H1 (cell line): ENCODE measurements around the gene STXBP6. TPM values are rescaled to one million over a fixed set of nuclear protein-coding genes. Genes with fewer than 3 reads are reported as not detected.

Experiments used
- CTCF ChIA-PET: fragments of 300-600 bp; sonication (Branson Sonifier 250); formaldehyde crosslinking; loops from one replicate; lab custom pipeline; 2021; ENCODE audit not compliant: partially characterized antibody; lab: Charles Lee
- POLR2A ChIA-PET: fragments of 300-600 bp; sonication (Branson Sonifier 250); formaldehyde crosslinking; loops from one replicate; lab custom pipeline; 2021; ENCODE audit warnings: inconsistent platforms; ENCODE audit not compliant: partially characterized antibody; lab: Charles Lee
- DNase-seq, 2 experiments: peaks; one replicate each; pipeline versions ENCODE4 v3.0.0 to v3.0.0-alpha.2; 2010 to 2022; ENCODE audit warnings: low spot score in 2 of 2, low read depth in 1 of 2, mixed read lengths in 1 of 2
- FAIRE-seq: peaks from 2 replicates; lab custom pipeline; 2011; peaks lifted over from hg19 to GRCh38; lab: Jason Lieb, UNC
- H2AFZ ChIP-seq: 2 replicates; pipeline ENCODE4 v1.8.1; 2012; ENCODE audit warnings: low read length, inconsistent platforms
- H2AK5ac ChIP-seq: 2 replicates; pipeline ENCODE4 v1.6.1; 2013; ENCODE audit warnings: low read depth, low read length
- H2BK120ac ChIP-seq: replicated peaks from 2 replicates; pipeline ENCODE3; 2013; ENCODE audit warnings: low read depth, low read length, inconsistent platforms
- H2BK12ac ChIP-seq: 2 replicates; pipeline ENCODE4 v1.6.1; 2013; ENCODE audit warnings: low read depth, low read length
- H2BK15ac ChIP-seq: 2 replicates; pipeline ENCODE4 v1.6.1; 2013; ENCODE audit warnings: low read length
- H2BK20ac ChIP-seq: 2 replicates; pipeline ENCODE4 v1.6.1; 2013; ENCODE audit warnings: low read length
- H2BK5ac ChIP-seq: 2 replicates; pipeline ENCODE4 v1.6.1; 2013; ENCODE audit warnings: low read depth, low read length
- H3K14ac ChIP-seq: 2 replicates; pipeline ENCODE4 v1.6.1; 2013; ENCODE audit warnings: inconsistent platforms; ENCODE audit not compliant: insufficient read length
- H3K18ac ChIP-seq: 2 replicates; pipeline ENCODE4 v1.6.1; 2013; ENCODE audit warnings: low read length; ENCODE audit errors: extremely low read depth
- H3K23ac ChIP-seq: 2 replicates; pipeline ENCODE4 v1.6.1; 2013; ENCODE audit warnings: inconsistent platforms; ENCODE audit not compliant: insufficient read length
- H3K23me2 ChIP-seq: 2 replicates; pipeline ENCODE4 v1.6.1; 2013; ENCODE audit warnings: low read depth, low read length
- H3K27ac ChIP-seq: 2 replicates; pipeline ENCODE4 v1.6.1; 2011; ENCODE audit warnings: low read depth, low read length, inconsistent platforms
- H3K27me3 ChIP-seq, 4 experiments: replicated peaks in 1 of 4; 1 replicate in 1 of 4; 2 replicates in 3 of 4; pipeline versions ENCODE4 v1.6.1 to v1.8.1; 2011 to 2013; ENCODE audit warnings: low read length in 3 of 4, mild to moderate bottlenecking in 3 of 4, inconsistent platforms in 2 of 4, mixed read lengths in 2 of 4, moderate library complexity in 1 of 4; ENCODE audit not compliant: control insufficient read depth in 3 of 4, insufficient read depth in 3 of 4; ENCODE audit errors: extremely low read depth in 1 of 4
- H3K36me3 ChIP-seq, 4 experiments: 2 replicates each; pipeline versions ENCODE4 v1.6.1 to v1.8.1; 2011 to 2013; ENCODE audit warnings: mild to moderate bottlenecking in 4 of 4, low read length in 3 of 4, moderate library complexity in 2 of 4, control low read depth in 1 of 4, inconsistent platforms in 1 of 4; ENCODE audit not compliant: insufficient read depth in 4 of 4, control insufficient read depth in 2 of 4
- H3K4ac ChIP-seq: replicated peaks from 2 replicates; pipeline ENCODE3; 2013; ENCODE audit warnings: low read length, low read depth, mixed read lengths, inconsistent platforms; ENCODE audit not compliant: insufficient read length
- H3K4me1 ChIP-seq, 4 experiments: replicated peaks in 1 of 4; 1 replicate in 1 of 4; 2 replicates in 3 of 4; pipeline versions ENCODE4 v1.6.1 to v1.8.1; 2011 to 2013; ENCODE audit warnings: low read length in 3 of 4, inconsistent platforms in 2 of 4, mixed read lengths in 1 of 4; ENCODE audit not compliant: insufficient read depth in 4 of 4, control insufficient read depth in 3 of 4
- H3K4me2 ChIP-seq, 2 experiments: 2 replicates each; pipeline versions ENCODE4 v1.6.1 to v1.8.1; 2011 to 2013; ENCODE audit warnings: low read depth in 2 of 2, low read length in 2 of 2, control low read depth in 1 of 2, inconsistent platforms in 1 of 2, mild to moderate bottlenecking in 1 of 2; ENCODE audit not compliant: insufficient read depth in 1 of 2
- H3K4me3 ChIP-seq, 4 experiments: fragments of 200-600, 300-600 bp in 1 of 4; sonication (generic), shearing (Covaris generic), sonication (Bioruptor Twin) in 1 of 4; 2 replicates each; pipeline versions ENCODE4 v1.5.1 to v1.8.1; 2011 to 2016; ENCODE audit warnings: low read length in 4 of 4, low read depth in 3 of 4, control low read depth in 2 of 4, inconsistent platforms in 2 of 4, mild to moderate bottlenecking in 2 of 4, mixed read lengths in 1 of 4, moderate library complexity in 1 of 4; ENCODE audit not compliant: insufficient read depth in 2 of 4; ENCODE audit errors: extremely low read depth in 1 of 4
- H3K56ac ChIP-seq: replicated peaks from 2 replicates; pipeline ENCODE3; 2013; ENCODE audit warnings: low read depth, mild to moderate bottlenecking, mixed read lengths, low read length, inconsistent platforms; ENCODE audit not compliant: insufficient read length
- H3K79me1 ChIP-seq: 2 replicates; pipeline ENCODE4 v1.6.1; 2013; ENCODE audit warnings: low read depth, low read length, control low read depth
- H3K79me2 ChIP-seq, 2 experiments: 2 replicates each; pipeline versions ENCODE4 v1.6.1 to v1.8.1; 2012 to 2013; ENCODE audit warnings: low read length in 2 of 2, mild to moderate bottlenecking in 2 of 2, inconsistent platforms in 1 of 2; ENCODE audit not compliant: insufficient read depth in 2 of 2, control insufficient read depth in 1 of 2
- H3K9ac ChIP-seq, 4 experiments: replicated peaks in 1 of 4; 1 replicate in 1 of 4; 2 replicates in 3 of 4; pipeline versions ENCODE4 v1.6.1 to v1.8.1; 2011 to 2013; ENCODE audit warnings: low read depth in 3 of 4, low read length in 3 of 4, control low read depth in 2 of 4, mild to moderate bottlenecking in 2 of 4, moderate library complexity in 2 of 4, inconsistent platforms in 1 of 4; ENCODE audit errors: extremely low read depth in 1 of 4
- H3K9me3 ChIP-seq, 2 experiments: 2 replicates each; pipeline versions ENCODE4 v1.6.1 to v1.8.1; 2012 to 2013; ENCODE audit warnings: mild to moderate bottlenecking in 2 of 2, moderate library complexity in 2 of 2, control low read depth in 1 of 2, inconsistent platforms in 1 of 2, low read depth in 1 of 2, low read length in 1 of 2, mixed read lengths in 1 of 2; ENCODE audit not compliant: insufficient read depth in 2 of 2
- H4K20me1 ChIP-seq, 2 experiments: replicated peaks in 1 of 2; 2 replicates each; pipeline versions ENCODE3 to v1.8.1; 2011 to 2013; ENCODE audit warnings: inconsistent platforms in 2 of 2, low read length in 2 of 2, mild to moderate bottlenecking in 1 of 2; ENCODE audit not compliant: insufficient read depth in 2 of 2, control insufficient read depth in 1 of 2
- H4K5ac ChIP-seq: 2 replicates; pipeline ENCODE4 v1.6.1; 2013; ENCODE audit warnings: low read length, low read depth, mixed read lengths, inconsistent platforms; ENCODE audit not compliant: insufficient read length
- H4K8ac ChIP-seq: 2 replicates; pipeline ENCODE4 v1.8.0; 2013; ENCODE audit warnings: mild to moderate bottlenecking, moderate library complexity, low read length, inconsistent platforms; ENCODE audit not compliant: insufficient read depth; ENCODE audit errors: extremely low read depth
- H4K91ac ChIP-seq: replicated peaks from 2 replicates; pipeline ENCODE3; 2013; ENCODE audit warnings: low read length, mixed read lengths, inconsistent platforms; ENCODE audit not compliant: insufficient read length
- SUZ12 ChIP-seq: fragments of 200-600 bp; sonication (generic); IDR thresholded peaks from 2 replicates; pipeline ENCODE4 v1.6.1; 2012; ENCODE audit warnings: mild to moderate bottlenecking, inconsistent platforms, low read length, moderate library complexity, mixed read lengths
- WGBS, 2 experiments: shearing (Covaris generic) in 1 of 2; methylation state at CpG; one replicate each; pipeline versions ENCODE4 v1.1.6 to v1.1.7; 2013 to 2015; ENCODE audit warnings: low lambda C conversion rate in 2 of 2, mixed read lengths in 2 of 2, inconsistent platforms in 1 of 2, low coverage in 1 of 2, missing lambda C conversion rate in 1 of 2; ENCODE audit not compliant: insufficient replicate concordance in 2 of 2, insufficient coverage in 1 of 2, insufficient read length in 1 of 2; ENCODE audit errors: extremely low coverage in 1 of 2, missing lambda C conversion rate in 1 of 2; 5-methylcytosine and 5-hydroxymethylcytosine counted together
- polyA plus RNA-seq, 7 experiments: library from polyadenylated mRNA; depleted of rRNA in 3 of 7; stranded (reverse) in 5 of 7; unstranded in 2 of 7; fragments of >200 nt in 5 of 7; fragments of 200-250 nt in 2 of 7; gene quantifications; 1 replicate in 5 of 7; 2 replicates in 1 of 7; 4 replicates in 1 of 7; pipeline versions ENCODE4 v1.2.1 to v1.2.3, GENCODE V29; 2011 to 2013; ENCODE audit warnings: missing spikeins in 2 of 7, mixed read lengths in 2 of 7
- total RNA-seq: library from RNA; stranded (reverse); fragmentation: NEBNext Ultra II Directional; extraction: Animal tissue kit (Norgen Biotek cat#: 25700); gene quantifications from 2 replicates; pipeline ENCODE4 v1.2.1, GENCODE V29; 2021

The STXBP6 gene
- total and polyA plus RNA-seq, 2 of the 8 experiments (the other 6 are each of a cell fraction or from before 2014, with no cell fraction given), result 9.4 to 18.1 TPM

GRCh38 chr14:24879661-24880386 is 170.1 kb downstream of the STXBP6 start:
- Histone ChIP-seq H3K27me3 (no peaks in the 10 kb centered on the region), H2BK120ac (no peak overlapping the region), H2BK20ac (no peak overlapping the region), H3K18ac (no peak overlapping the region), H4K91ac (no peak overlapping the region), H3K9ac (no peak overlapping the region), H3K36me3 (no peaks in the 10 kb centered on the region), H3K23ac (no peak overlapping the region), H3K56ac (no peak overlapping the region), H3K27ac (no peak overlapping the region), H3K4me1 (no peaks in the 10 kb centered on the region), H2BK15ac (no peak overlapping the region), H2BK12ac (no peak overlapping the region), H4K20me1 (no peaks in the 10 kb centered on the region), H2AK5ac (no peak overlapping the region), H3K4me3 (no peak overlapping the region), H3K23me2 (no peaks in the 10 kb centered on the region), H3K14ac (no peak overlapping the region), H3K4me2 (no peak overlapping the region), H4K8ac (no peak overlapping the region), H4K5ac (no peak overlapping the region), H3K4ac (no peak overlapping the region), H3K79me2 (no peaks in the 10 kb centered on the region), H2BK5ac (no peak overlapping the region), H3K79me1 (no peaks in the 10 kb centered on the region), H2AFZ (no peak overlapping the region), H3K9me3 (no peaks in the 10 kb centered on the region)
- FAIRE-seq (no peak), DNase-seq (no peak)
- 91% methylated on average over 8 of the region's 8 CpGs; no CpG with 5 or more reads in 1 of the 2 experiments for WGBS, 2 experiments
- no peak for TF ChIP-seq SUZ12
- CTCF ChIA-PET, result no interaction called here
- POLR2A ChIA-PET, result no interaction called here
